ENCODE data around the gene TDG. TPM values are rescaled to one million over a fixed set of nuclear protein-coding genes. Genes with fewer than 3 reads are reported as not detected.

The TDG gene
- total and polyA plus RNA-seq, 10 of the 15 experiments (the other 5 are each of a cell fraction or from before 2014, with no cell fraction given) = 29.7 to 68.8 (median 51.2) TPM

GRCh38 chr12:103924761-103925641, 40.7 kb upstream of the TDG start (continued):
- TF ChIP-seq CBFB (IDR thresholded peaks at IDR 0.05; ENCODE audit: low read depth) (peak; percentile 69), TAF1 (IDR thresholded peaks at IDR 0.05; ENCODE audit: borderline replicate concordance, low read depth, low read length) (peak; percentile 87), POLR2AphosphoS5 (IDR thresholded peaks at IDR 0.05; ENCODE audit: low read length) (peak; percentile 98), FOXM1 (IDR thresholded peaks at IDR 0.05; ENCODE audit: low read depth, low read length) (peak; percentile 91), ATF2 (IDR thresholded peaks at IDR 0.05; ENCODE audit: low read length) (peak; percentile 89), SREBF2 (IDR thresholded peaks at IDR 0.05; ENCODE audit: low read length) (no peak), CHD4 (IDR thresholded peaks at IDR 0.05) (no peak), RELA (IDR thresholded peaks at IDR 0.05; ENCODE audit: borderline replicate concordance, partially characterized antibody) (peak; percentile 11), CREM (IDR thresholded peaks at IDR 0.05; ENCODE audit: low read depth) (peak; percentile 85), PML (IDR thresholded peaks at IDR 0.05; ENCODE audit: low read length) (peak; percentile 89), SIN3A (IDR thresholded peaks at IDR 0.05; ENCODE audit: low read depth, low read length) (no peak), NRF1 (conservative IDR thresholded peaks at IDR 0.05; ENCODE audit: low read depth, low read length) (no peak), REST (IDR thresholded peaks at IDR 0.05; ENCODE audit: low read depth, low read length) (no peak), MLLT1 (IDR thresholded peaks at IDR 0.05) (peak; percentile 48; the same call in 1 of the 2 replicates), BCL11A (IDR thresholded peaks at IDR 0.05; ENCODE audit: low read depth, low read length) (peak; percentile 86), ZNF274 (IDR thresholded peaks at IDR 0.05; ENCODE audit: insufficient read depth, insufficient read length) (no peak), RELB (IDR thresholded peaks at IDR 0.05; ENCODE audit: low read depth) (peak; percentile 90), SMAD1 (IDR thresholded peaks at IDR 0.05; ENCODE audit: low read depth, partially characterized antibody) (no peak)
- TF ChIP-seq, protein P1, sequence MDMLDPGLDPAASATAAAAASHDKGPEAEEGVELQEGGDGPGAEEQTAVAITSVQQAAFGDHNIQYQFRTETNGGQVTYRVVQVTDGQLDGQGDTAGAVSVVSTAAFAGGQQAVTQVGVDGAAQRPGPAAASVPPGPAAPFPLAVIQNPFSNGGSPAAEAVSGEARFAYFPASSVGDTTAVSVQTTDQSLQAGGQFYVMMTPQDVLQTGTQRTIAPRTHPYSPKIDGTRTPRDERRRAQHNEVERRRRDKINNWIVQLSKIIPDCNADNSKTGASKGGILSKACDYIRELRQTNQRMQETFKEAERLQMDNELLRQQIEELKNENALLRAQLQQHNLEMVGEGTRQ (IDR thresholded peaks at IDR 0.05; ENCODE audit: borderline replicate concordance, low read depth, low read length) = no peak; the same call in 1 of the 2 replicates
- TF ChIP-seq, protein P2, sequence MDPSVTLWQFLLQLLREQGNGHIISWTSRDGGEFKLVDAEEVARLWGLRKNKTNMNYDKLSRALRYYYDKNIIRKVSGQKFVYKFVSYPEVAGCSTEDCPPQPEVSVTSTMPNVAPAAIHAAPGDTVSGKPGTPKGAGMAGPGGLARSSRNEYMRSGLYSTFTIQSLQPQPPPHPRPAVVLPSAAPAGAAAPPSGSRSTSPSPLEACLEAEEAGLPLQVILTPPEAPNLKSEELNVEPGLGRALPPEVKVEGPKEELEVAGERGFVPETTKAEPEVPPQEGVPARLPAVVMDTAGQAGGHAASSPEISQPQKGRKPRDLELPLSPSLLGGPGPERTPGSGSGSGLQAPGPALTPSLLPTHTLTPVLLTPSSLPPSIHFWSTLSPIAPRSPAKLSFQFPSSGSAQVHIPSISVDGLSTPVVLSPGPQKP (IDR thresholded peaks at IDR 0.05; ENCODE audit: low read depth, low read length) = no peak

All from GM12878 (cell line).